Gastroesophageal sphincter (tissue), 4 donors: Measurements from ENCODE around the gene UPP1. TPM values are rescaled to one million over a fixed set of nuclear protein-coding genes. Genes with fewer than 3 reads are reported as not detected.
"Not testable (repeated sequence)": the region's sequence is repeated elsewhere in the genome, so short reads cannot be mapped to it uniquely, and the experiment has no call there.

Experiments
- ATAC-seq: fragments of 150-250 bp; one replicate; pipeline ENCODE4 v1.9.1; 2016; ENCODE audit warnings: mild to moderate bottlenecking, moderate library complexity
- H3K27ac ChIP-seq, 4 donors: fragments of 200-600 bp; sonication (generic) in 3 of 4; 1 replicate in 3 of 4; 2 replicates in 1 of 4; pipeline ENCODE4 v1.5.1; 2016 to 2019
- H3K27me3 ChIP-seq: fragments of 200-600 bp; sonication (generic); one replicate; pipeline ENCODE4 v1.5.1; 2019
- H3K36me3 ChIP-seq, 2 donors: fragments of 200-600 bp; sonication (generic); one replicate each; pipeline ENCODE4 v1.5.1; 2019; ENCODE audit warnings: control low read depth in 1 of 2
- H3K4me1 ChIP-seq, 3 donors: fragments of 200-600 bp; sonication (generic); 1 replicate in 2 of 3; 2 replicates in 1 of 3; pipeline ENCODE4 v1.5.1; 2016 to 2019; ENCODE audit warnings: control low read depth in 2 of 3
- H3K4me3 ChIP-seq, 2 donors: fragments of 200-600 bp; sonication (generic); one replicate each; pipeline ENCODE4 v1.5.1; 2019; ENCODE audit warnings: mild to moderate bottlenecking in 1 of 2, moderate library complexity in 1 of 2
- H3K9me3 ChIP-seq, 3 donors: fragments of 200-600 bp; sonication (generic); one replicate each; pipeline ENCODE4 v1.5.1; 2017 to 2019; ENCODE audit warnings: control low read depth in 2 of 3
- EP300 ChIP-seq: sonication (generic); formaldehyde crosslinking; IDR thresholded peaks from one replicate; pipeline ENCODE4 v1.6.1; 2017; ENCODE audit warnings: antibody characterized with exemption, mild to moderate bottlenecking
- POLR2A ChIP-seq, 2 donors: fragments of 450-650 bp; IDR thresholded peaks; one replicate each; pipeline ENCODE4 v1.6.1; 2017; ENCODE audit warnings: antibody characterized with exemption in 2 of 2, mild to moderate bottlenecking in 2 of 2, moderate library complexity in 1 of 2
- POLR2AphosphoS5 ChIP-seq: sonication (generic); formaldehyde crosslinking; IDR thresholded peaks from one replicate; pipeline ENCODE4 v1.6.1; 2017; ENCODE audit warnings: antibody characterized with exemption
- WGBS, 2 donors: methylation state at CpG; one replicate each; pipeline ENCODE4 v1.1.5; 2018; ENCODE audit warnings: low coverage in 1 of 2; 5-methylcytosine and 5-hydroxymethylcytosine counted together
- total RNA-seq, 4 donors: library from RNA; depleted of rRNA; stranded (reverse); fragments of >200 nt; gene quantifications; one replicate each; pipeline ENCODE4 v1.1.0, GENCODE V29; 2016
- TF ChIP-seq, protein P1 (sequence below), 4 experiments: fragments of 200-600 bp in 2 of 4; fragments of 450-650 bp in 2 of 4; sonication (generic) in 1 of 4; IDR thresholded peaks; one replicate each; pipeline ENCODE4 v1.5.1; 2017 to 2019; ENCODE audit warnings: antibody characterized with exemption in 4 of 4, mild to moderate bottlenecking in 2 of 4, moderate library complexity in 2 of 4

The UPP1 gene
- total RNA-seq, 4 donors from 2014 or later: 6.1 to 27.6 (median 12.0) TPM

- TF ChIP-seq, protein P1, sequence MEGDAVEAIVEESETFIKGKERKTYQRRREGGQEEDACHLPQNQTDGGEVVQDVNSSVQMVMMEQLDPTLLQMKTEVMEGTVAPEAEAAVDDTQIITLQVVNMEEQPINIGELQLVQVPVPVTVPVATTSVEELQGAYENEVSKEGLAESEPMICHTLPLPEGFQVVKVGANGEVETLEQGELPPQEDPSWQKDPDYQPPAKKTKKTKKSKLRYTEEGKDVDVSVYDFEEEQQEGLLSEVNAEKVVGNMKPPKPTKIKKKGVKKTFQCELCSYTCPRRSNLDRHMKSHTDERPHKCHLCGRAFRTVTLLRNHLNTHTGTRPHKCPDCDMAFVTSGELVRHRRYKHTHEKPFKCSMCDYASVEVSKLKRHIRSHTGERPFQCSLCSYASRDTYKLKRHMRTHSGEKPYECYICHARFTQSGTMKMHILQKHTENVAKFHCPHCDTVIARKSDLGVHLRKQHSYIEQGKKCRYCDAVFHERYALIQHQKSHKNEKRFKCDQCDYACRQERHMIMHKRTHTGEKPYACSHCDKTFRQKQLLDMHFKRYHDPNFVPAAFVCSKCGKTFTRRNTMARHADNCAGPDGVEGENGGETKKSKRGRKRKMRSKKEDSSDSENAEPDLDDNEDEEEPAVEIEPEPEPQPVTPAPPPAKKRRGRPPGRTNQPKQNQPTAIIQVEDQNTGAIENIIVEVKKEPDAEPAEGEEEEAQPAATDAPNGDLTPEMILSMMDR (IDR thresholded peaks at IDR 0.05): no peak
- TF ChIP-seq POLR2AphosphoS5 (no peak), POLR2A (IDR thresholded peaks at IDR 0.05) (no peak), EP300 (no peak)
- H3K9me3 ChIP-seq: no peaks in the 10 kb centered on the region
- H3K36me3 ChIP-seq: no peaks in the 10 kb centered on the region
- ATAC-seq: no peak
- H3K4me3 ChIP-seq: no peak overlapping the region
- no peaks in the 10 kb centered on the region for H3K27me3 ChIP-seq
- no peaks in the 10 kb centered on the region for H3K4me1 ChIP-seq
- 71 to 83% methylated on average over 2 of the region's 2 CpGs for WGBS, 2 donors
- no peak overlapping the region for H3K27ac ChIP-seq
Observed at GRCh38 chr7:48067475-48067874, 21.6 kb upstream of the UPP1 start.

GRCh38 chr7:48074204-48074654 is 14.8 kb upstream of the UPP1 start:
- Histone ChIP-seq H3K36me3 (no peaks in the 10 kb centered on the region), H3K27me3 (no peaks in the 10 kb centered on the region), H3K27ac (no peak overlapping the region), H3K4me1 (no peaks in the 10 kb centered on the region), H3K9me3 (no peaks in the 10 kb centered on the region), H3K4me3 (no peak overlapping the region)
- no peak for ATAC-seq
- TF ChIP-seq POLR2AphosphoS5 (no peak), POLR2A (IDR thresholded peaks at IDR 0.05) (no peak), EP300 (no peak)
- TF ChIP-seq, protein P1 (IDR thresholded peaks at IDR 0.05): no peak

- TF ChIP-seq, protein P1 (IDR thresholded peaks at IDR 0.05): no peak
- no peak overlapping the region for H3K4me3 ChIP-seq
- H3K36me3 ChIP-seq: no peaks in the 10 kb centered on the region
- WGBS, 2 donors: 82% methylated on average over 1 of the region's 1 CpG; no CpG with 5 or more reads in 1 of the 2 donors
- H3K27ac ChIP-seq: no peak overlapping the region
- H3K9me3 ChIP-seq: no peaks in the 10 kb centered on the region
- H3K4me1 ChIP-seq: no peaks in the 10 kb centered on the region
- ATAC-seq: no peak
- H3K27me3 ChIP-seq: no peaks in the 10 kb centered on the region
Observed at GRCh38 chr7:48077423-48077822, 11.6 kb upstream of the UPP1 start.

DNA sequence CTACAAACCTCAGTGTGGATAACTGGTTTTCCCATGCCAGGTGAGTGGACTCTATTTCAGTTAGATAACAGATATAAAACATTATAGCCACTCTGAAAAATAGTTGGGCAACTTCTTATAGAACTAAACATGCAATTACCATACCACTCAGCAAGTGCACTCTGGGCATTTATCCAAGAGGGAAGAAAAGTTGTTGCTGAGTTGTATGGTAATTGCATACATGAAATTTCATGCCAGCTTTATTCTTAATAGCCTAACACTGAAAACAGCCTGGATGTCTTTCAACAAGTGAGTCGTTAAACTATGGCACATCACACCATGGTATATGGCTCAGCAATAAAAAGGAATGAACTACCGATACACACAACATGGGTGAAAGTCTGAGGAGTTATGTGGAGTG is 10.6 kb upstream of the UPP1 start:
- no peaks in the 10 kb centered on the region for H3K36me3 ChIP-seq
- no peaks in the 10 kb centered on the region for H3K27me3 ChIP-seq
- TF ChIP-seq POLR2A (IDR thresholded peaks at IDR 0.05): no peak
- TF ChIP-seq, protein P1 (IDR thresholded peaks at IDR 0.05): no peak
- TF ChIP-seq POLR2AphosphoS5: no peak
- TF ChIP-seq EP300: no peak
- no peaks in the 10 kb centered on the region for H3K9me3 ChIP-seq
- no peak overlapping the region for H3K27ac ChIP-seq
- WGBS, 2 donors: 83 to 96% methylated on average over 2 of the region's 2 CpGs
- no peak overlapping the region for H3K4me3 ChIP-seq
- ATAC-seq: no peak
- no peaks in the 10 kb centered on the region for H3K4me1 ChIP-seq

DNA sequence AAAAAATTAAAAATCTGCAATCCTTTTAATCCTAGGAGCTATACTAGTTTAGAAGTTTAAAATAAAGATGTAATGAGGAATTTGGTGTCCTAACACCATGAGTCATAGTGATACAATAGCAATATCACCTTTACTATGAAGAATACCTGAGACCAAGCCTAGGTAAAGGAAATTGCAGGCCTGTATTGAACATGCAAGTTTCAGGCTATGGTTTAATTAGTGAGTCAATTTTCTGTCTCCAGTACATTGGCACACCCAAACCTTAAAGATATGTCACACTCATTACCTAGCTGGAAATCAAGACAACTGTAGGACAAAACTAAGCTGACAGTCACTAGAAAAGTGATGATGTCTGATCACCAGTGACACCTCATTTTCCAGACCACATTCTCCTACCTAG is 6.7 kb upstream of the UPP1 start:
- not testable (repeated sequence) for H3K4me3 ChIP-seq, H3K27ac ChIP-seq, H3K9me3 ChIP-seq, ATAC-seq, H3K27me3 ChIP-seq, H3K36me3 ChIP-seq, H3K4me1 ChIP-seq
